Activated CD4-positive, alpha-beta T cell treated with anti-CD3 and anti-CD28 coated beads, Interleukin-2, amount 50 U/mL, for 4 hours (primary cell): Measurements from ENCODE around the gene NIT2.

Source experiments
- DNase-seq, 2 experiments: peaks; one replicate each; pipeline ENCODE4 v3.0.0-alpha.2; 2020

Gene NIT2

GRCh38 chr3:100399341-100400071 is 64.9 kb downstream of the NIT2 start:
- no peak for DNase-seq

DNA sequence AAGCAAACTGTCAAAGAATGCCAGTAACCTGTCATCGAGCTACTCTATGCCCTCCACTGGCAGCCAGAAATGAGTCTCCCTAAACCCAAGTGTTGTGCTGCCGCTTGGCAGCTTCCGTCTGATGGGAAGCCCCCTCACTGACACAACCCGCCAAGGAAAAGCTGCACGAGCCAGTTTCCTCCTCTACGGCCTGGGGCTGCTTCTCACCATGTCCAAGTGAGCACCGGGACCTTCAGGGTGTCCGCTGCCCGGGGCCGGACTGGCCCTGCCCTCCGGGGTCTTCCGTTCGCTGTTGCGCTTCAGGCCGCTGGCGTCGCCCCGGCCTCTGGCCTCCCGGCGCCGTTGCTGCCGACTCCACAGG is 65.8 kb downstream of the NIT2 start:
- DNase-seq, result peak; percentile 13 to 26

DNA sequence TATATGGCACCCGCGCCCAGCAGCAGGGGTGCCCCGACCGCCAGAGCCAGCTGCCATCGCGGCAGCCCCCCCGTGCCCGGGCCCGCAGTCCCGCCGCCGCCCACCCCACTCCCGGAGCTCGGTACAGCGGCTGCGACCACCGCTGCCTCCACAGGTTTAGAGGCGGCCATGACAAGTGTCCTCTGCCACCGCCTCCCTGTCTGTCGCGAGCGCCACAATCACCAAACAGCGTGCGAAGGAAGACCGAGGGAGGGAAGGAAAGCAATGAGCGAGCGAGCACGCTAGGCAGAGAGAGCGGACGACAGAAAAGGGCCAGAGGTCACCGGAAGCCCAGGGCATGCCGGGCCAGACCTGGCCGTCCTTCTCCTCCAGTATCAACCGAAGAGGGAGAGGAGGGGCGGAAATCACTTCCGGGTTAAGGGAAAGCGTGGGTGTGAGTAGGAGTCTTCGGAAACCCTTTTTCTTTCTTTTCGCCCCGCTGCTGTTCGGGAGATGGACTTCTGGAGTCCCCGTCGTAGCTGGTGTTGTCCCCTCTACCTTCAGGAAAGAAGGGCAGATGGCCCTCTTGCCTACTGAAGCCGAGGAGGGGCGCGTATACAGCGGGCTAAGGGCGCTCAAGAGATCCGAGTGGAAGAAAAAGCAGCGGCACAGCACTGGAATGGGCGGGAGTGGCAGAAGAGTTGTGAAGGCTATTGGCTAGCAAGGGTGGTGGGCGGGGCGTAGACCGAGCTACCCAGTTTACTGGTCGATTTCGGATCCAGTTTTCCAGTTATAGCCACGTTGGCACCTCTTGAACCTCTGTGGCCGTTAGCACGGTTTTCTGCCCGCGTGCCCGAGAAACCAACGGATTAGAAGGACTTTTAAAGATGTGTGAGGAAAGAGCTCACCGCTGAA is 66.5 kb downstream of the NIT2 start, which contains the start of the genes LNP1 and TOMM70:
TSS of gene LNP1 (plus strand) at position 760 of the 894 bp plus-strand sequence. CDS start 28,191 bp downstream, outside the sequence.
TSS of gene TOMM70 (minus strand) at position 310 of the 894 bp plus-strand sequence. CDS start at position 170, 140 bp downstream.
- peak; percentile 95 for DNase-seq

DNA sequence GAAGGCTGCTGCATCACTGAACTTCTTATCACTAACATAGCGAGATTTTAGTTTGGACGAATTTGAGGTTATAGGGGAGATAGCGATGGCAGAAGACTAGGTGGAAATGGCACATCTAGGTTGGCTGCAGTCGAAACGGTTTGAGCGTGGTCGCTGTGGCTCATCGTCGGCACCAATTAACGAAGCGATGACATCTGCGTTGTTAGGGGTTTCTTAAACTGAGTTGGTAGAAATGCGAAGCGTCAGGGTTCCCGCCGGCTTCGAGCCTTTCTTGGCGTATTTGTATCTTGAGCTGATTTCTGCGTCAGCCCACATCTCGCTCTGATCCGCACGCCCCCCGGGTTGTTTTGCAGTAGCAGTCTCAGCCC is 67.1 kb downstream of the NIT2 start:
- DNase-seq, result peak; percentile 25 to 31

GRCh38 chr3:100402256-100402655 is 67.7 kb downstream of the NIT2 start:
- no peak for DNase-seq

GRCh38 chr3:100402891-100403290 is 68.3 kb downstream of the NIT2 start:
- DNase-seq, result no peak

DNA sequence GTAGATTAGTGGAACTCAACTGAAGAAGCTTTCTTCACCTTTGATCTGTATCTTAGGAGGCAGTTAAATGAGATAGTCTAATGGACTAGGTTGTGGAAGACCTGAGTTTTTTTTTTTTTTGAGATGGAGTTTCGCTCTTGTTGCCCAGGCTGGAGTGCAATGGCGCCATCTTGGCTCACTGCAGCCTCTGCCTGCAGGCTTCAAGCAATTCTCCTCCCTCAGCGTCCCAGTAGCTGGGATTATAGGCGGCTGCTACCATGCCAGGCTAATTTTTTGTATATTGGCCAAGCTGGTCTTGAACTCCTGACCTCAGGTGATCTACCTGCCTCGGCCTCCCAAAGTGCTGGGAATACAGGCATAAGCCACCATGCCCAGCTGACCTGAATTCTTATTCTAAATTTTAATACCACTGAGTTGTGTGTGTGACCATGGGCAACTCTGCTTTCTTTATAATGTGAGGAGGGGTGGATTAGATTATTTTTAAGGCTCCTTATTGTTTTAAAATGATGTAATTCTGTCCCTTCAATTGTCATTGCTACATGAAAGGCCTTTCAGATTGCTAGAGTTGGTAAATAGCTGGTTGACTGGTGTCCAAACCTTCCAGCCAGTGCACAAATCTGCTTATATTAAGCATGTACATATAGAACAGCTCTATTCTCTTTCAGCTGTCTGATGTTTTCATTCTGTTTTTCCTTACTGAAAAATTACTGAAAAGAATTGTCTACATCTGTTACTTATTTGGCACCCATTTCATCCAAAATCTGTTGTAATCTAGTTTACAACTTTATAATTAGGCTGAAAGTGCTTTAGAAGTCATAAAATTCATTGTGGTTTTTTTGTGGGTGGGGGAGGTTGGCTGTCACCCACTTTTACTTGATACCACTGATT is 69.0 kb downstream of the NIT2 start:
- no peak for DNase-seq

DNA sequence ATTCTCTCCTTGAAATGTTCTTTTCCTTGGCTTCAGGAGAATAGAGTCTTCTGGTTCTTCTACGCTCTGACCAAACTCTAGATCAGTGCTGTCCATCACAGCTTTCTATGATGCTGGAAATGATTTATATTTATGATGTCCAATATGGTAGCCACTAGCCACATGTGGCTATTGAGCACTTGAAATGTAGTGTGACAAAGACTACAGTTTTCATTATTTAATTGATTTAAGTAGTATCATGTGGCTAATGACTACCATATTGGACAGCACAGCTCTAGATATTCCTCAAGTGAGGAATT is 69.6 kb downstream of the NIT2 start:
- DNase-seq, result no peak

GRCh38 chr3:100407164-100407563 is 72.6 kb downstream of the NIT2 start:
- no peak for DNase-seq

GRCh38 chr3:100407977-100408532 is 73.5 kb downstream of the NIT2 start:
- DNase-seq, result no peak
